HepG2 (cell line): Measurements from ENCODE around the gene LGR6. TPM values are rescaled to one million over a fixed set of nuclear protein-coding genes. Genes with fewer than 3 reads are reported as not detected.

Source experiments
- ARID2 ChIP-seq: sonication (generic); formaldehyde crosslinking; IDR thresholded peaks from 2 replicates; pipeline ENCODE4 v1.8.1; 2022; ENCODE audit warnings: mild to moderate bottlenecking, missing genetic modification reagents, borderline replicate concordance
- CBX5 ChIP-seq: sonication (generic); formaldehyde crosslinking; IDR thresholded peaks from 2 replicates; pipeline ENCODE4 v1.4.0; 2020; ENCODE audit warnings: missing genetic modification reagents, borderline replicate concordance
- EHMT2 ChIP-seq: fragments of 200-600 bp; sonication (generic); IDR thresholded peaks from 2 replicates; pipeline ENCODE4 v1.7.0; 2017; ENCODE audit warnings: antibody characterized with exemption, low read depth, low read length, borderline replicate concordance
- ESRRA ChIP-seq: sonication (generic); formaldehyde crosslinking; IDR thresholded peaks from 2 replicates; pipeline ENCODE4 v1.5.1; 2020; ENCODE audit warnings: mild to moderate bottlenecking, low read depth, missing genetic modification reagents
- GABPB1 ChIP-seq: IDR thresholded peaks from 2 replicates; pipeline ENCODE4 v1.6.1; 2016; ENCODE audit warnings: mild to moderate bottlenecking, missing genetic modification reagents, moderate library complexity, missing compliant biosample characterization
- GTF2F1 ChIP-seq: fragments of 150-350 bp; IDR thresholded peaks from 2 replicates; pipeline ENCODE4 v1.6.1; 2014; ENCODE audit warnings: low read length
- KDM4B ChIP-seq: sonication (generic); formaldehyde crosslinking; IDR thresholded peaks from 2 replicates; pipeline ENCODE4 v1.4.0; 2020; ENCODE audit warnings: missing genetic modification reagents
- KDM5B ChIP-seq: sonication (generic); formaldehyde crosslinking; IDR thresholded peaks from 2 replicates; pipeline ENCODE4 v1.4.0; 2020; ENCODE audit warnings: missing genetic modification reagents, mild to moderate bottlenecking, borderline replicate concordance
- KLF12 ChIP-seq: sonication (generic); formaldehyde crosslinking; IDR thresholded peaks from 2 replicates; pipeline ENCODE4 v1.4.0; 2020; ENCODE audit warnings: missing genetic modification reagents, borderline replicate concordance
- NBN ChIP-seq: fragments of 450-650 bp; conservative IDR thresholded peaks from 2 replicates; pipeline ENCODE4 v1.6.1; 2017
- NFE2 ChIP-seq: sonication (generic); formaldehyde crosslinking; IDR thresholded peaks from 2 replicates; pipeline ENCODE4 v1.4.0; 2020; ENCODE audit warnings: missing genetic modification reagents
- NR2F1 ChIP-seq, 2 experiments: fragments of 450-650 bp in 1 of 2; formaldehyde crosslinking in 1 of 2; IDR thresholded peaks; 2 replicates each; pipeline versions ENCODE4 v1.5.0 to v1.6.1; 2016 to 2020; ENCODE audit warnings: mild to moderate bottlenecking in 1 of 2, missing compliant biosample characterization in 1 of 2, missing genetic modification reagents in 1 of 2, moderate library complexity in 1 of 2
- NR2F6 ChIP-seq, 2 experiments: IDR thresholded peaks; 2 replicates each; pipeline ENCODE4 v1.6.1; 2016; ENCODE audit warnings: antibody characterized with exemption in 1 of 2, mild to moderate bottlenecking in 1 of 2
- PPARG ChIP-seq: conservative IDR thresholded peaks from 2 replicates; pipeline ENCODE4 v1.6.1; 2016; ENCODE audit warnings: missing biosample characterization, missing genetic modification reagents
- REPIN1 ChIP-seq: sonication (generic); formaldehyde crosslinking; IDR thresholded peaks from 2 replicates; pipeline ENCODE4 v1.8.0; 2022; ENCODE audit warnings: missing genetic modification reagents, low read depth, mild to moderate bottlenecking, borderline replicate concordance
- SATB2 ChIP-seq: sonication (generic); formaldehyde crosslinking; IDR thresholded peaks from 2 replicates; pipeline ENCODE4 v1.5.0; 2020; ENCODE audit warnings: missing genetic modification reagents
- STAG1 ChIP-seq: sonication (generic); formaldehyde crosslinking; IDR thresholded peaks from 2 replicates; pipeline ENCODE4 v1.4.0; 2020; ENCODE audit warnings: missing genetic modification reagents
- TBX2 ChIP-seq: sonication (generic); formaldehyde crosslinking; IDR thresholded peaks from 2 replicates; pipeline ENCODE4 v1.5.0; 2020; ENCODE audit warnings: missing genetic modification reagents, mild to moderate bottlenecking, borderline replicate concordance
- TEAD2 ChIP-seq: sonication (generic); formaldehyde crosslinking; IDR thresholded peaks from 2 replicates; pipeline ENCODE4 v1.9.0; 2021; ENCODE audit warnings: missing genetic modification reagents
- XBP1 ChIP-seq: sonication (generic); formaldehyde crosslinking; IDR thresholded peaks from 2 replicates; pipeline ENCODE4 v1.5.0; 2020; ENCODE audit warnings: missing genetic modification reagents
- XRCC5 ChIP-seq: fragments of 200-400 bp; formaldehyde crosslinking; optimal IDR thresholded peaks from 2 replicates; pipeline ENCODE3; 2017; ENCODE audit warnings: mild to moderate bottlenecking, low read length
- ZBTB20 ChIP-seq: sonication (generic); formaldehyde crosslinking; IDR thresholded peaks from 2 replicates; pipeline ENCODE4 v1.8.1; 2023; ENCODE audit warnings: missing genetic modification reagents, low read depth, mild to moderate bottlenecking, borderline replicate concordance
- ZBTB7B ChIP-seq: sonication (generic); formaldehyde crosslinking; IDR thresholded peaks from 2 replicates; pipeline ENCODE4 v1.4.0; 2020; ENCODE audit warnings: missing genetic modification reagents
- ZNF180 ChIP-seq: sonication (generic); formaldehyde crosslinking; IDR thresholded peaks from 2 replicates; pipeline ENCODE4 v1.4.0; 2020; ENCODE audit warnings: low read depth, missing genetic modification reagents, borderline replicate concordance
- ZNF598 ChIP-seq: sonication (generic); formaldehyde crosslinking; IDR thresholded peaks from 2 replicates; pipeline ENCODE4 v1.5.1; 2020; ENCODE audit warnings: mild to moderate bottlenecking, missing genetic modification reagents, borderline replicate concordance
- ZNF747 ChIP-seq: sonication (generic); formaldehyde crosslinking; IDR thresholded peaks from 2 replicates; pipeline ENCODE4 v1.8.1; 2023; ENCODE audit warnings: missing genetic modification reagents, mild to moderate bottlenecking, borderline replicate concordance
- polyA plus RNA-seq, 8 experiments: library from polyadenylated mRNA; depleted of rRNA in 3 of 8; stranded (reverse) in 7 of 8; unstranded in 1 of 8; fragments of >200 nt; fragmentation: Illumina TruSeq in 4 of 8; extraction: Trizol in 4 of 8; gene quantifications; 2 replicates each; pipeline versions ENCODE4 v1.2.1 to v1.2.3, GENCODE V29; 2011 to 2016; ENCODE audit warnings: low read depth in 4 of 8, missing spikeins in 1 of 8, mixed read lengths in 1 of 8; ENCODE audit not compliant: insufficient read depth in 1 of 8
- total RNA-seq, 5 experiments: library from RNA; depleted of rRNA; stranded (reverse); fragments of >200 nt; fragmentation: Illumina TruSeq; extraction: Trizol; gene quantifications; 2 replicates each; pipeline ENCODE4 v1.2.3, GENCODE V29; 2016; ENCODE audit warnings: low read depth in 1 of 5
- TF ChIP-seq, protein P1 (sequence below): sonication (generic); formaldehyde crosslinking; IDR thresholded peaks from 2 replicates; pipeline ENCODE4 v1.8.0; 2022; ENCODE audit warnings: missing genetic modification reagents, mild to moderate bottlenecking, borderline replicate concordance
- TF ChIP-seq, protein P2 (sequence below): IDR thresholded peaks from 2 replicates; pipeline ENCODE4 v1.6.1; 2016; ENCODE audit warnings: mild to moderate bottlenecking
- TF ChIP-seq, protein P3 (sequence below): sonication (generic); formaldehyde crosslinking; IDR thresholded peaks from 2 replicates; pipeline ENCODE4 v1.5.0; 2020; ENCODE audit warnings: missing genetic modification reagents

LGR6 gene
- total and polyA plus RNA-seq, 2 of the 13 experiments (the other 11 are each of a cell fraction or from before 2014, with no cell fraction given) = 0.07 TPM; not detected in 1

DNA sequence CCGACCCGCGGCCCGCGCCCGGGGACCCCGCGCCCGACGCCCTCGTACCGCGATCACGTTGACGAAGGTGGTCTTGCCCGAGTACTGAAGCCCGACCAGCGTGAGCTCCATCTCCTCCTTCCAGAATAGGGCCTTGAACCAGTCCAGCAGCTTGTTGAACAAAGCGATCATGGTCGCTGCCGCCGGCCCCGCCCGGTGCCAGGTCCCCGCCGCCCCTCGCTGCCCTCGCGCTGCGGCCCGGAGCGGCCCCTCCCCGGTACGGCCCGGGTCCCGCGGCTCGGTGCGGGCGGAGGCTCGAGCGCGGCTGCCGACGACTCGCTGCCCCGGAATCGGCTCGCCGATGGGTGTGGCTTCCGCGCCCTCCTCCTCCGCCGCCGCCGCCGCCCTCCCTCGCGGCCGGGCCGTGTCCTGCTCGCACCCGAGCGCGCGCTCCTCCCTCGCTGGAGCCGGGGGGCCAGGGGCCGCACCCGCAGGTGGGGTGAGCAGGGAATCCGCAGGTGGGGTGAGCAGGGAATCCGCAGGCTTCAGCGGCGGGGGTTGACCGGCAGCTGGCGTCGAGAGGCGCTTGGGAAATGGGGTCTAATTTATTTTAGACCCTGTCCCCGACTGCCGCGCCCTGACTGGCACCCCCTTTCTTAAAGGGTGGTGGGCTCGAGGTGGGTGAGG lies 49.1 kb upstream of the LGR6 start, which contains the start of gene ARL8A (continued):
- TF ChIP-seq ZNF598 (CRISPR knock-in tag) (no peak), KDM4B (CRISPR knock-in tag) (no peak), KDM5B (no peak), NR2F6 (IDR thresholded peaks at IDR 0.05) (no peak), NR2F6 (CRISPR knock-in tag; IDR thresholded peaks at IDR 0.05) (no peak), PPARG (no peak), ZNF747 (CRISPR knock-in tag) (no peak), STAG1 (CRISPR knock-in tag) (no peak), TEAD2 (CRISPR knock-in tag) (no peak), ZBTB7B (CRISPR knock-in tag) (0 out of 2 replicates have a peak, but pooled peaks have one; percentile 24), REPIN1 (no peak), ZBTB20 (CRISPR knock-in tag) (no peak), XBP1 (no peak), XRCC5 (no peak), ZNF180 (CRISPR knock-in tag) (no peak), KLF12 (CRISPR knock-in tag) (peak; percentile 72; the same call in 1 of the 2 replicates), ESRRA (CRISPR knock-in tag) (no peak), SATB2 (no peak), GABPB1 (CRISPR knock-in tag) (peak; percentile 45; the same call in 1 of the 2 replicates), NBN (no peak), GTF2F1 (no peak), NR2F1 (CRISPR knock-in tag; IDR thresholded peaks at IDR 0.05) (no peak), EHMT2 (no peak), NFE2 (CRISPR knock-in tag) (no peak), CBX5 (CRISPR knock-in tag) (no peak), ARID2 (CRISPR knock-in tag) (no peak), TBX2 (CRISPR knock-in tag) (no peak)
- TF ChIP-seq, protein P1, sequence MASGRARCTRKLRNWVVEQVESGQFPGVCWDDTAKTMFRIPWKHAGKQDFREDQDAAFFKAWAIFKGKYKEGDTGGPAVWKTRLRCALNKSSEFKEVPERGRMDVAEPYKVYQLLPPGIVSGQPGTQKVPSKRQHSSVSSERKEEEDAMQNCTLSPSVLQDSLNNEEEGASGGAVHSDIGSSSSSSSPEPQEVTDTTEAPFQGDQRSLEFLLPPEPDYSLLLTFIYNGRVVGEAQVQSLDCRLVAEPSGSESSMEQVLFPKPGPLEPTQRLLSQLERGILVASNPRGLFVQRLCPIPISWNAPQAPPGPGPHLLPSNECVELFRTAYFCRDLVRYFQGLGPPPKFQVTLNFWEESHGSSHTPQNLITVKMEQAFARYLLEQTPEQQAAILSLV = no peak
- TF ChIP-seq, protein P2, sequence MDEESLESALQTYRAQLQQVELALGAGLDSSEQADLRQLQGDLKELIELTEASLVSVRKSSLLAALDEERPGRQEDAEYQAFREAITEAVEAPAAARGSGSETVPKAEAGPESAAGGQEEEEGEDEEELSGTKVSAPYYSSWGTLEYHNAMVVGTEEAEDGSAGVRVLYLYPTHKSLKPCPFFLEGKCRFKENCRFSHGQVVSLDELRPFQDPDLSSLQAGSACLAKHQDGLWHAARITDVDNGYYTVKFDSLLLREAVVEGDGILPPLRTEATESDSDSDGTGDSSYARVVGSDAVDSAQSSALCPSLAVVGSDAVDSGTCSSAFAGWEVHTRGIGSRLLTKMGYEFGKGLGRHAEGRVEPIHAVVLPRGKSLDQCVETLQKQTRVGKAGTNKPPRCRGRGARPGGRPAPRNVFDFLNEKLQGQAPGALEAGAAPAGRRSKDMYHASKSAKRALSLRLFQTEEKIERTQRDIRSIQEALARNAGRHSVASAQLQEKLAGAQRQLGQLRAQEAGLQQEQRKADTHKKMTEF (CRISPR knock-in tag) = no peak
- TF ChIP-seq, protein P3, sequence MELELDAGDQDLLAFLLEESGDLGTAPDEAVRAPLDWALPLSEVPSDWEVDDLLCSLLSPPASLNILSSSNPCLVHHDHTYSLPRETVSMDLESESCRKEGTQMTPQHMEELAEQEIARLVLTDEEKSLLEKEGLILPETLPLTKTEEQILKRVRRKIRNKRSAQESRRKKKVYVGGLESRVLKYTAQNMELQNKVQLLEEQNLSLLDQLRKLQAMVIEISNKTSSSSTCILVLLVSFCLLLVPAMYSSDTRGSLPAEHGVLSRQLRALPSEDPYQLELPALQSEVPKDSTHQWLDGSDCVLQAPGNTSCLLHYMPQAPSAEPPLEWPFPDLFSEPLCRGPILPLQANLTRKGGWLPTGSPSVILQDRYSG = no peak
